Osteocyte (in vitro differentiated cells): ENCODE measurements around the gene SCLY. TPM values are rescaled to one million over a fixed set of nuclear protein-coding genes. Genes with fewer than 3 reads are reported as not detected.

Experiments used
- DNase-seq: peaks from one replicate; pipeline ENCODE4 v3.0.0; 2021; ENCODE audit warnings: mixed read lengths; ENCODE audit not compliant: unreplicated experiment; ENCODE audit errors: extremely low spot score
- H3K27ac Mint-ChIP-seq: one replicate; pipeline ENCODE4 v1.8.0; 2021; ENCODE audit warnings: mild to moderate bottlenecking, mixed read lengths; ENCODE audit not compliant: unreplicated experiment
- H3K27me3 Mint-ChIP-seq: one replicate; pipeline ENCODE4 v1.8.0; 2021; ENCODE audit warnings: mixed read lengths; ENCODE audit not compliant: unreplicated experiment
- H3K36me3 Mint-ChIP-seq: one replicate; pipeline ENCODE4 v1.8.0; 2021; ENCODE audit warnings: mixed read lengths; ENCODE audit not compliant: unreplicated experiment
- H3K4me1 Mint-ChIP-seq: one replicate; pipeline ENCODE4 v1.8.0; 2021; ENCODE audit warnings: mixed read lengths; ENCODE audit not compliant: unreplicated experiment
- H3K4me3 Mint-ChIP-seq: one replicate; pipeline ENCODE4 v1.8.0; 2021; ENCODE audit warnings: mild to moderate bottlenecking, moderate library complexity, mixed read lengths; ENCODE audit not compliant: unreplicated experiment
- H3K9me3 Mint-ChIP-seq: one replicate; pipeline ENCODE4 v1.8.0; 2021; ENCODE audit warnings: mixed read lengths; ENCODE audit not compliant: unreplicated experiment
- CTCF ChIP-seq: fragments of 200-600 bp; sonication (generic); IDR thresholded peaks from 2 replicates; pipeline ENCODE4 v1.5.0; 2021; ENCODE audit warnings: antibody characterized with exemption, mild to moderate bottlenecking, moderate library complexity
- total RNA-seq: library from RNA; stranded (reverse); gene quantifications from 2 replicates; pipeline ENCODE4 v1.2.1, GENCODE V29; 2021

SCLY gene
- total RNA-seq, 1 donor from 2014 or later, result 22.1 TPM

GRCh38 chr2:238130696-238131628 is 70.2 kb downstream of the SCLY start:
- no peak for DNase-seq
- Mint-ChIP-seq H3K27me3 (no peaks in the 10 kb centered on the region), H3K27ac (no peak overlapping the region), H3K4me1 (peaks cover 2% of the 10 kb centered on the region), H3K4me3 (no peak overlapping the region), H3K36me3 (no peaks in the 10 kb centered on the region), H3K9me3 (no peaks in the 10 kb centered on the region)
- no peak for TF ChIP-seq CTCF

- DNase-seq, result no peak
- Mint-ChIP-seq H3K4me1 (peaks cover 2% of the 10 kb centered on the region), H3K4me3 (no peak overlapping the region), H3K27me3 (no peaks in the 10 kb centered on the region), H3K27ac (no peak overlapping the region), H3K36me3 (no peaks in the 10 kb centered on the region), H3K9me3 (no peaks in the 10 kb centered on the region)
- no peak for TF ChIP-seq CTCF
Measured at GRCh38 chr2:238131761-238132462, 71.1 kb downstream of the SCLY start.

GRCh38 chr2:238132463-238133450 is 72.0 kb downstream of the SCLY start:
- Mint-ChIP-seq H3K9me3 (no peaks in the 10 kb centered on the region), H3K27ac (no peak overlapping the region), H3K36me3 (no peaks in the 10 kb centered on the region)

More at GRCh38 chr2:238132463-238133450, 72.0 kb downstream of the SCLY start:
- Mint-ChIP-seq H3K4me1 (peaks cover 2% of the 10 kb centered on the region), H3K4me3 (no peak overlapping the region), H3K27me3 (no peaks in the 10 kb centered on the region)
- DNase-seq, result no peak
- TF ChIP-seq CTCF, result no peak
